HCT116 (cell line): ENCODE data around the gene KCNH6.

Source experiments
- EGR1 ChIP-seq: IDR thresholded peaks from 2 replicates; pipeline ENCODE4 v1.6.1; 2012; ENCODE audit warnings: low read depth
- EZH2 ChIP-seq: fragments of 200-600 bp; sonication (generic); IDR thresholded peaks from 2 replicates; pipeline ENCODE4 v1.6.1; 2017; ENCODE audit warnings: antibody characterized with exemption, mixed run types
- POLR2A ChIP-seq: IDR thresholded peaks from 2 replicates; pipeline ENCODE4 v1.7.0; 2011; ENCODE audit warnings: borderline replicate concordance; ENCODE audit not compliant: insufficient read depth, insufficient read length; ENCODE audit errors: extremely low read depth
- RAD21 ChIP-seq: IDR thresholded peaks from 2 replicates; pipeline ENCODE4 v1.6.1; 2012; ENCODE audit warnings: low read depth, mild to moderate bottlenecking
- SIN3A ChIP-seq: IDR thresholded peaks from 2 replicates; pipeline ENCODE4 v1.6.1; 2012; ENCODE audit warnings: low read depth
- SP1 ChIP-seq: IDR thresholded peaks from 2 replicates; pipeline ENCODE4 v1.6.1; 2012; ENCODE audit warnings: low read depth
- ZBTB33 ChIP-seq: IDR thresholded peaks from 2 replicates; pipeline ENCODE4 v1.6.1; 2011; ENCODE audit warnings: mild to moderate bottlenecking, low read length, moderate library complexity; ENCODE audit not compliant: insufficient replicate concordance; ENCODE audit errors: extremely low read depth
- TF ChIP-seq, protein P1 (sequence below), 3 experiments: fragments of 200-600 bp in 1 of 3; sonication (generic) in 1 of 3; IDR thresholded peaks in 2 of 3; conservative IDR thresholded peaks in 1 of 3; 2 replicates each; pipeline ENCODE4 v1.5.1; 2012 to 2017; ENCODE audit warnings: low read depth in 2 of 3, low read length in 2 of 3, antibody characterized with exemption in 1 of 3, borderline replicate concordance in 1 of 3, control low read depth in 1 of 3, mild to moderate bottlenecking in 1 of 3, mixed read lengths in 1 of 3, mixed run types in 1 of 3, moderate library complexity in 1 of 3; ENCODE audit not compliant: insufficient read depth in 1 of 3
- TF ChIP-seq, protein P2 (sequence below): IDR thresholded peaks from 2 replicates; pipeline ENCODE4 v1.6.1; 2012; ENCODE audit warnings: low read depth

DNA sequence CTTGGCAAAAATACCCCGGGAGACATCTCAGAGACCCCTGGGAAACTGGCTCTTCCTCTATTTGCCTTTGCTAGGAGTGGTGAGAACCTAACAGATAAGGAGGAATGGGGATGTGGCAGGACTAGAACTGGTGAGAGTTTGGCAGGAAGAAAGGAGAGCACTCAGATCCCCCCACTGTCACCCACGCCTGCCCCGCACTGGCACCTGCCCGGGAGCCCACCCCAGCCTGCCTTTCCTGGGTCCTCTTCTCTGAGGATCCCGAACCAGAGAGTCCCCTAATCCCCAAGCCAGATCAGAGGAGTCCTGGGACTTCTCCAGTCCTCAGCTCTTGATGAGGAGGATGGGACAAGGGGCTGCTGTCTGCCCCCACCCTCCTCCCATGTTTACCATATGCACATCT is 3.7 kb downstream of the KCNH6 start:
- TF ChIP-seq, protein P1, sequence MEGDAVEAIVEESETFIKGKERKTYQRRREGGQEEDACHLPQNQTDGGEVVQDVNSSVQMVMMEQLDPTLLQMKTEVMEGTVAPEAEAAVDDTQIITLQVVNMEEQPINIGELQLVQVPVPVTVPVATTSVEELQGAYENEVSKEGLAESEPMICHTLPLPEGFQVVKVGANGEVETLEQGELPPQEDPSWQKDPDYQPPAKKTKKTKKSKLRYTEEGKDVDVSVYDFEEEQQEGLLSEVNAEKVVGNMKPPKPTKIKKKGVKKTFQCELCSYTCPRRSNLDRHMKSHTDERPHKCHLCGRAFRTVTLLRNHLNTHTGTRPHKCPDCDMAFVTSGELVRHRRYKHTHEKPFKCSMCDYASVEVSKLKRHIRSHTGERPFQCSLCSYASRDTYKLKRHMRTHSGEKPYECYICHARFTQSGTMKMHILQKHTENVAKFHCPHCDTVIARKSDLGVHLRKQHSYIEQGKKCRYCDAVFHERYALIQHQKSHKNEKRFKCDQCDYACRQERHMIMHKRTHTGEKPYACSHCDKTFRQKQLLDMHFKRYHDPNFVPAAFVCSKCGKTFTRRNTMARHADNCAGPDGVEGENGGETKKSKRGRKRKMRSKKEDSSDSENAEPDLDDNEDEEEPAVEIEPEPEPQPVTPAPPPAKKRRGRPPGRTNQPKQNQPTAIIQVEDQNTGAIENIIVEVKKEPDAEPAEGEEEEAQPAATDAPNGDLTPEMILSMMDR (IDR thresholded peaks at IDR 0.05 in 2 of 3, conservative IDR thresholded peaks at IDR 0.05 in 1 of 3; ENCODE audit: borderline replicate concordance in 1 of 3, insufficient read depth in 1 of 3, low read depth in 2 of 3, low read length in 2 of 3) = no peak
- TF ChIP-seq RAD21 = no peak
- TF ChIP-seq EGR1 = no peak
- no peak for TF ChIP-seq POLR2A
- TF ChIP-seq, protein P2, sequence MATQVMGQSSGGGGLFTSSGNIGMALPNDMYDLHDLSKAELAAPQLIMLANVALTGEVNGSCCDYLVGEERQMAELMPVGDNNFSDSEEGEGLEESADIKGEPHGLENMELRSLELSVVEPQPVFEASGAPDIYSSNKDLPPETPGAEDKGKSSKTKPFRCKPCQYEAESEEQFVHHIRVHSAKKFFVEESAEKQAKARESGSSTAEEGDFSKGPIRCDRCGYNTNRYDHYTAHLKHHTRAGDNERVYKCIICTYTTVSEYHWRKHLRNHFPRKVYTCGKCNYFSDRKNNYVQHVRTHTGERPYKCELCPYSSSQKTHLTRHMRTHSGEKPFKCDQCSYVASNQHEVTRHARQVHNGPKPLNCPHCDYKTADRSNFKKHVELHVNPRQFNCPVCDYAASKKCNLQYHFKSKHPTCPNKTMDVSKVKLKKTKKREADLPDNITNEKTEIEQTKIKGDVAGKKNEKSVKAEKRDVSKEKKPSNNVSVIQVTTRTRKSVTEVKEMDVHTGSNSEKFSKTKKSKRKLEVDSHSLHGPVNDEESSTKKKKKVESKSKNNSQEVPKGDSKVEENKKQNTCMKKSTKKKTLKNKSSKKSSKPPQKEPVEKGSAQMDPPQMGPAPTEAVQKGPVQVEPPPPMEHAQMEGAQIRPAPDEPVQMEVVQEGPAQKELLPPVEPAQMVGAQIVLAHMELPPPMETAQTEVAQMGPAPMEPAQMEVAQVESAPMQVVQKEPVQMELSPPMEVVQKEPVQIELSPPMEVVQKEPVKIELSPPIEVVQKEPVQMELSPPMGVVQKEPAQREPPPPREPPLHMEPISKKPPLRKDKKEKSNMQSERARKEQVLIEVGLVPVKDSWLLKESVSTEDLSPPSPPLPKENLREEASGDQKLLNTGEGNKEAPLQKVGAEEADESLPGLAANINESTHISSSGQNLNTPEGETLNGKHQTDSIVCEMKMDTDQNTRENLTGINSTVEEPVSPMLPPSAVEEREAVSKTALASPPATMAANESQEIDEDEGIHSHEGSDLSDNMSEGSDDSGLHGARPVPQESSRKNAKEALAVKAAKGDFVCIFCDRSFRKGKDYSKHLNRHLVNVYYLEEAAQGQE = no peak
- no peak for TF ChIP-seq SP1
- TF ChIP-seq ZBTB33 = no peak
- no peak for TF ChIP-seq EZH2
- no peak for TF ChIP-seq SIN3A
